Ovary (tissue), 9 donors: ENCODE results near the gene NELL1. TPM values are rescaled to one million over a fixed set of nuclear protein-coding genes. Genes with fewer than 3 reads are reported as not detected.

Experiments
- DNase-seq, 5 donors: peaks; one replicate each; pipeline ENCODE4 v3.0.0-alpha.2; 2019 to 2020
- H3K27ac ChIP-seq, 2 donors: fragments of 200-600 bp; one replicate each; pipeline versions ENCODE4 v1.5.1 to v1.8.0; 2019 to 2022
- H3K27me3 ChIP-seq: fragments of 200-600 bp; one replicate; pipeline ENCODE4 v1.8.0; 2022
- H3K36me3 ChIP-seq: fragments of 200-600 bp; sonication (generic); one replicate; pipeline ENCODE4 v1.5.1; 2019
- H3K4me1 ChIP-seq: one replicate; pipeline ENCODE4 v1.8.1; 2013; ENCODE audit warnings: mild to moderate bottlenecking, moderate library complexity; ENCODE audit not compliant: insufficient read depth
- H3K4me3 ChIP-seq: fragments of 200-600 bp; sonication (generic); one replicate; pipeline ENCODE4 v1.5.1; 2017
- H3K9me3 ChIP-seq, 2 donors: fragments of 200-600 bp in 1 of 2; sonication (generic) in 1 of 2; one replicate each; pipeline versions ENCODE4 v1.5.1 to v1.8.1; 2013 to 2019; ENCODE audit warnings: mild to moderate bottlenecking in 1 of 2, moderate library complexity in 1 of 2
- CTCF ChIP-seq, 3 donors: fragments of 450-650 bp in 2 of 3; fragments of 200-600 bp in 1 of 3; IDR thresholded peaks; one replicate each; pipeline versions ENCODE4 v1.5.1 to v1.8.0; 2016 to 2022; ENCODE audit warnings: antibody characterized with exemption in 3 of 3, mild to moderate bottlenecking in 1 of 3
- EP300 ChIP-seq: sonication (generic); formaldehyde crosslinking; IDR thresholded peaks from one replicate; pipeline ENCODE4 v1.6.1; 2017; ENCODE audit warnings: antibody characterized with exemption
- POLR2A ChIP-seq: fragments of 450-650 bp; IDR thresholded peaks from one replicate; pipeline ENCODE4 v1.6.1; 2017; ENCODE audit warnings: antibody characterized with exemption, mild to moderate bottlenecking, moderate library complexity
- WGBS, 3 donors: extraction: QIAGEN DNeasy Blood & Tissue Kit in 1 of 3; methylation state at CpG; one replicate each; pipeline versions ENCODE4 v1.1.5 to v1.1.7; 2013 to 2017; 5-methylcytosine and 5-hydroxymethylcytosine counted together
- intact Hi-C, 4 donors: fragments of 100-400 bp; cut with DNase I; formaldehyde crosslinking; loops; one replicate each; pipeline versions ENCODE4 v1.11.0 to v1.15.1; 2022 to 2023
- polyA plus RNA-seq, 2 donors: library from polyadenylated mRNA; stranded (reverse); fragments of 200-250 nt in 1 of 2; fragments of 350-450 nt in 1 of 2; fragmentation: Illumina TruSeq in 1 of 2; extraction: RNeasy Lipid Tissue Mini Kit (QIAGEN cat#74804) in 1 of 2; gene quantifications; one replicate each; pipeline ENCODE4 v1.2.3, GENCODE V29; 2013 to 2014
- total RNA-seq, 7 donors: library from RNA; depleted of rRNA in 2 of 7; stranded (reverse); fragments of >200 nt in 2 of 7; fragmentation: NEBNext Ultra II Directional in 3 of 7; extraction: Animal tissue kit (Norgen Biotek cat#: 25700) in 3 of 7; gene quantifications; one replicate each; pipeline versions ENCODE4 v1.1.0 to v1.2.4, GENCODE V29; 2016 to 2023
- donor health status: DM: no; HTN: no; CAD: no; lungs with moderate emphysema.
- donor health status: DM: no; HTN: no; CAD: no.
- donor health status: Bipolar disorder and iron deficiency.
- donor health status: DM: yes; HTN: yes; CAD: no.
- donor health status: DM: no; HTN: no; CAD: no.
- donor health status: DM: yes; HTN: yes; CAD: no.

Gene NELL1
- total and polyA plus RNA-seq, 9 donors = 0.21 to 0.43 (median 0.36) TPM; not detected in 5

- no peak overlapping the region for H3K27ac ChIP-seq
- TF ChIP-seq POLR2A (no peak), EP300 (no peak), CTCF (IDR thresholded peaks at IDR 0.05) (no peak)
- intact Hi-C loops = no loop called here
- H3K9me3 ChIP-seq = no peaks in the 10 kb centered on the region
- H3K4me3 ChIP-seq = no peak overlapping the region
- WGBS, 3 donors = 84 to 93% (median 93%) methylated on average over 5 of the region's 5 CpGs
- no peaks in the 10 kb centered on the region for H3K4me1 ChIP-seq
- no peaks in the 10 kb centered on the region for H3K27me3 ChIP-seq
- no peaks in the 10 kb centered on the region for H3K36me3 ChIP-seq
- no peak for DNase-seq
These were observed 721.0 kb downstream of the NELL1 start for GRCh38 chr11:21390430-21390829.

- no peak for DNase-seq
- 45 to 47% (median 46%) methylated on average over 5 of the region's 5 CpGs for WGBS, 3 donors
- TF ChIP-seq CTCF (IDR thresholded peaks at IDR 0.05) (no peak), EP300 (no peak), POLR2A (no peak)
These were observed 727.1 kb downstream of the NELL1 start for GRCh38 chr11:21396342-21397008.

GRCh38 chr11:21398195-21398594 lies 728.8 kb downstream of the NELL1 start:
- Histone ChIP-seq H3K4me3 (no peak overlapping the region), H3K9me3 (no peaks in the 10 kb centered on the region), H3K27me3 (no peaks in the 10 kb centered on the region), H3K27ac (no peak overlapping the region), H3K36me3 (no peaks in the 10 kb centered on the region), H3K4me1 (no peaks in the 10 kb centered on the region)
- TF ChIP-seq EP300 (no peak), CTCF (IDR thresholded peaks at IDR 0.05) (no peak), POLR2A (no peak)
- no peak for DNase-seq
- WGBS, 3 donors = 56 to 60% (median 60%) methylated on average over 3 of the region's 3 CpGs
- intact Hi-C loops = no loop called here

More at GRCh38 chr11:21396342-21397008, 727.1 kb downstream of the NELL1 start:
- H3K9me3 ChIP-seq = no peaks in the 10 kb centered on the region
- no peaks in the 10 kb centered on the region for H3K27me3 ChIP-seq
- H3K4me3 ChIP-seq = no peak overlapping the region
- intact Hi-C loops = no loop called here
- no peak overlapping the region for H3K27ac ChIP-seq
- H3K4me1 ChIP-seq = no peaks in the 10 kb centered on the region
- no peaks in the 10 kb centered on the region for H3K36me3 ChIP-seq

- TF ChIP-seq CTCF (IDR thresholded peaks at IDR 0.05) (no peak), POLR2A (no peak), EP300 (no peak)
- DNase-seq = no peak
- Histone ChIP-seq H3K4me3 (no peak overlapping the region), H3K36me3 (no peaks in the 10 kb centered on the region), H3K27ac (no peak overlapping the region), H3K27me3 (no peaks in the 10 kb centered on the region), H3K4me1 (no peaks in the 10 kb centered on the region), H3K9me3 (no peaks in the 10 kb centered on the region)
- intact Hi-C loops = no loop called here
- 13 to 27% (median 16%) methylated on average over 1 of the region's 1 CpG for WGBS, 3 donors
These were observed 732.1 kb downstream of the NELL1 start for GRCh38 chr11:21401496-21401895.
